Measurements from ENCODE around the gene CAMTA2.

CAMTA2 gene

GRCh38 chr17:4969047-4969550 is 18.4 kb downstream of the CAMTA2 start:
- DNase-seq (ENCODE audit: low read depth): peak; percentile 22

DNA sequence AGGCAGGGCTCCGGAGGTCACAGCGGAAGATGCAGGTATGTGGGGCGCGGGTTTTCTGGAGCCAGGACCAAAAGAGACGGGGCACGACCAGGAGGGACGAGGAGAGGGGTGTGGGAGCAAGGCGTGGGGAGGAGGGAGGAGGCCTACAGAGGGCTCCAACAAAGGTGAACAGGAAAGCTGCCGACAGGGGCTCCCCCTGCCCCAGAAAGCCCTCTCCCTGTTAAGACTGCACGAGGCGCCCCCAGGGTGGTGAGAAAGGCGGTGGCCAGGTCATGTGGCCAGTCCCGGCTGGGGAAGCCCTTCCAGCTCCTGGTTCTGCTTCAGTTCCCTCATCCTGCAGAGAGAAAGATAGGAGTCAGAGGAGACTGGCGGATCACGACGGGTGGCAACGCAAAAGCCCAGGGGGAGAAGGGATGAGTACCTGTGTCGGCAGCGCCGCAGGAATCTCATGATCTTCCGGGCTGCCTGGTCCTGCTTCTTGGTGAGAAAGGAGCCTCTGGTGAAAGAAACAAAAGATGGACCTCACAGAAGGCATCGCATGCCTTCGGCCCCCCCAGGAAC is 18.9 kb downstream of the CAMTA2 start:
- no peak for DNase-seq (ENCODE audit: low read depth)

DNA sequence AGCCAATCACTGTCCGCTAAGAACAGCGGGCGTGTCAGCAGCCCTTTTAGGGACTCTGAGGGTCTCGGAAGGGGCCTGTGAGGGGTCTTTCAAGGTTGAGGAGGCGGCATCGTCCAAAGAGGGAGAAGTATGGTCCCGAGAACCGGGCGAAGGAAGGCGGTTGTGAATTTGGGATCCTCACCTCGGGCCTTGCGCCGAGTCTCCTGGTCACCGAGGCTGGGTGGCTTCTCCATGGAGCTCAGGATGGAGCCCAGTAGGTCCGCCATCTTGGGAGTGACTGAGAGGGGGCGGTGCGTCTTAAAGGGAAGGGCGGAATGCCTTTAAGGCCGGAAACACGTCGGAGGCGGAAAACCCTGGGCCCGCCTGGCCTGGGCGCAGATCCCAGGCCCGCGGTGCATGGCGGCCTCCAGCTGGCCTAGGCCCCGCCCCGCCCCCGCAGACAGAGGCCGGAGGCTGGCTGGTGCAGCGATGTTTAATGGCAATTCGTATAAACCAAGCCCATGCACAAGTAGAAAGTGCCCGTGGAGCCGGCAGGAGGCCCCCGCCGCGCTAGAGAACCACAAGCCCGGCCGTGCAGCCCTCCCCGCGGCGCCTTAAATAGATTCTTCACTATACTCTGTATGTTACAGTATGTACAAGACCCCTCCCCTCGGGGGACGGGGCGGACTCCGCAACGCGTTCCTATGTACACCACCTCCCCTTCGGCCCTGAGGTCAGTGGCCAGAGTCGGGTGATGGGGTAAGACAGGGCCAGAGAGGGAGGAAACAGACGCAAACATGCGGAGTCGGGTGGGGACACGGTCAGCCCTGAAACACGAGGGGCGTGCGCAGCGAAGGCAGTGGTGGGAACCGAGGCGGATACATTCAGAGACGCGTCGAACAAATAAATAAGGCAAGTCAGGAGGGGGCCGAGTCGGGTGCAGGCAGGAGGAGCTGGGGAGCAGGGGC is 19.7 kb downstream of the CAMTA2 start, which contains the start of gene SPAG7:
SPAG7 (minus strand) TSS at position 279 of the 947 bp plus-strand sequence; CDS start at position 266, 13 bp downstream.
- peak; percentile 91 for DNase-seq (ENCODE audit: low read depth)

GRCh38 chr17:4966844-4967538 is 20.5 kb downstream of the CAMTA2 start:
- DNase-seq (ENCODE audit: low read depth): peak; percentile 90

- DNase-seq (ENCODE audit: low read depth): no peak
These were observed 22.0 kb downstream of the CAMTA2 start for GRCh38 chr17:4965311-4965986.

- no peak for DNase-seq (ENCODE audit: low read depth)
These were observed 27.1 kb downstream of the CAMTA2 start for GRCh38 chr17:4960279-4960922.

DNA sequence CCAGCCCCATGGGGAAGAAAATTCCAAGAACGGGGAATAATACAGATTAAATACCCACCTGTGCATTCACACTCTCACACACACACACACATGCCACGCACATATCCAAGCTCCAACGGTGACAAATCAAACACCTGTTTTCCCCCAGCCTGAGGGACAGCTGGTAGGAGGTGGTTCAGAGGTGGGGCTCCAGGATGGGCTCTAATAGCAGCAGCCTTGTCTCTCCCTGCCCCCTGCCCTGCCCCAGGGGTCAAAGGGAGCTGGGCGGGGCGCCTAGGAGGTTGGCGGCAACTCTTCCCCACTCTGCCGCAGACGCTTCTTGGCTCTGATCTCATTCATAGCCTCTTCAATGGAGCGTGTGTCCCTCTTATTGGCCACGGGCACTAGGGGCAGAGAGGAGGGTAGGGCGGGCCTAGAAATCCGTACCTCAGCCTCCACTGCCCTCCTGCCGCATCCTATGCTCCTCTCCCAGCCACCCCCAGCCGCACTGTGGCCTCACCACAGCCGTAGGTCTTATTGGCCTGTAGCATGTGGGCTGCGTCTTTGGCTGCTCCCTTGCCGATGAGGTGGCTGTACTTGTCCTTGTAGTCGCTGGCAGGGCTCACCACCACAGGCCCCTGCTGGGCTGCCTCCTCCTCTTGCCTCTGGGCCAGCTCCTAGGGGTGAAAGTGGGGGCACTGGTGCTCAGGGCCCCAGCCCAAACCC is 28.1 kb downstream of the CAMTA2 start:
- DNase-seq (ENCODE audit: low read depth): no peak

DNA sequence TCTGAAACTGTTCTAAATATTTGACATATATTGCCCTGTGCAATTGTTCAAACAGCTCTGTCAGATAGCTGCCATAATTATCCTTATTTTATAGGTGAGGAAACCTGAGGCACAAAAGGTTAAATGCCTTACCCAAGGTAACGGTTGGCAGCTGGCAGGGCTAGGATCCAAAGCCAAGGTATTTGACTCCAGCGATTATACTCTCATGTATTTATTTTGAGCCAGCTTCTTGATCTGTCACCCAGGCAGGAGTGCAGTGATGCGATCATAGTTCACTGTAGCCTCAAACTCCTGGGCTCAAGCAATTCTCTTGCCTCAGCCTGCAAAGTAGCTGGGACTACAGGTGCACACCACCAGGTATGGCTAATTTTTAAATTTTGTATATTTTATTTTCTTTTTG is 29.4 kb downstream of the CAMTA2 start:
- DNase-seq (ENCODE audit: low read depth): no peak

DNA sequence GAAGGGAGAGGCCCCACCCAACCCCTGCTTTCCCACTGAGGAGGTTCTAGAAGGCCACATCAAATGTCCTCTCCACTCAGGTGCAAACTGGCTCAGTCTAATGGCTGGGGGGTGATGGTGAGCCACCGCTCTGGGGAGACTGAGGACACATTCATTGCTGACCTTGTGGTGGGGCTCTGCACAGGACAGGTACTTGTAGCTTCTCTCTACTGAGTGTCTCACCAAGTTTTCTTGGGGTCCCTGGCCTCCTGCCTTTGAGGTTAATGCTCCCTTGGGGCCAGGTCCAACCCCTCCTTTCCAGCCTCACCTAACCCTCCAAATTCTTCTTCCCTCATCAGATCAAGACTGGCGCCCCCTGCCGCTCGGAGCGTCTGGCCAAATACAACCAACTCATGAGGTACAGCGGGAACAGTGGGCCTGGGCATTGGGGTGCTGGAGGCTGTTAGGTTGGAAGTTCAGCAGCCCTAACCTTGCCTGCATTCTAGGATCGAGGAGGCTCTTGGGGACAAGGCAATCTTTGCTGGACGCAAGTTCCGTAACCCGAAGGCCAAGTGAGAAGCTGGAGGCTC is 30.9 kb downstream of the CAMTA2 start:
- DNase-seq (ENCODE audit: low read depth): no peak

DNA sequence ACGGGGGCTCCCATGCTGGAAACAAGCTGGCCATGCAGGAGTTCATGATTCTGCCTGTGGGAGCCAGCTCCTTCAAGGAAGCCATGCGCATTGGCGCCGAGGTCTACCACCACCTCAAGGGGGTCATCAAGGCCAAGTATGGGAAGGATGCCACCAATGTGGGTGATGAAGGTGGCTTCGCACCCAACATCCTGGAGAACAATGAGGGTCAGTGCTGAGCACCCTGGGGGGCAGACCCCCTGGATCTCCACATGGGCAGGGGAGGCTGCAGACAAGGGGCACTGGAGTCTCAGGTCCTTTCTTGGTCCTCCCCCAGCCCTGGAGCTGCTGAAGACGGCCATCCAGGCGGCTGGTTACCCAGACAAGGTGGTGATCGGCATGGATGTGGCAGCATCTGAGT is 32.4 kb downstream of the CAMTA2 start:
- no peak for DNase-seq (ENCODE audit: low read depth)

- no peak for DNase-seq (ENCODE audit: low read depth)
These were observed 34.0 kb downstream of the CAMTA2 start for GRCh38 chr17:4953451-4953961.

DNA sequence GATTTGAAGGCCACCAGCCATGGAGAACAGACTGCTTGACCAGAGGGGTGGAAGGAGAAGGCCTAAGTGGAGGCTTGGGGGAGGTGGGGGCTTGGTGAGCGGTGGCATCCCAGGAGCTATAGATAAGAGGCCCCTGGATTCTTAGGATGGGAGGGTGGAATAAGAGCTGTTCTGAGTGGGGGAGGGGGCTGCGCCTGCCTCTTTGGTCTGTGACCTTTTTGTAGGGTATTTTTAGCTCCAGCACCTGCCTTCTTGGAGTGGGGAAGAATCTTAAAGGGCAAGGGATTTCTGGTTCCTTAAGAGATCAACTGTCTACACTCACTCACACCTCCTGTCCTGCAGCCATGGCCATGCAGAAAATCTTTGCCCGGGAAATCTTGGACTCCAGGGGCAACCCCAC is 36.0 kb downstream of the CAMTA2 start:
- DNase-seq (ENCODE audit: low read depth): no peak

DNA sequence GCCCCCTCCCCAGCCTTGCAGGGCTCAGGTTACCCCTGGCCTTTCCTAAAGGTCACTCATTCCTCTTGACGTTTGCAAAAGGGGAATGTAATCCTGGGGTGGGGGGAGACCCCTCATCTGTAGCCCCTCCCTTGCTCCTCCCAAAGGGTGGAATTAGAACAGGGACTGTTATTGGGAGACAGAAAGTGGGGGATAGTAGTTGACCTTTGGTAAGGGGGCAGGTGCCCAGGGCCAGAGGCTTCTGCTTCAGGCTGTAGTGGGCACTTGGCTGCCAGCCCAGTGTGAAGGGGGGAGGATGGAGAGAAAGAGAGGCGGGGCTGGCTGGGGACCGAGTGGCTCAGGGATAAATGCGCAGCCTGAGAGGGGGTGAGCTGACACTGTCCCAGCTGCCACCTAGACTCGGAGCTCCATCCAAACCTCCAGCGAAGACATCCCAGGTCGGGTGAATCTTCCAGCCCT is 36.7 kb downstream of the CAMTA2 start, which contains the start of gene ENO3:
ENO3 (plus strand) TSS at position 374 of the 459 bp plus-strand sequence. CDS start 711 bp downstream, outside the sequence.
- no peak for DNase-seq (ENCODE audit: low read depth)

DNA sequence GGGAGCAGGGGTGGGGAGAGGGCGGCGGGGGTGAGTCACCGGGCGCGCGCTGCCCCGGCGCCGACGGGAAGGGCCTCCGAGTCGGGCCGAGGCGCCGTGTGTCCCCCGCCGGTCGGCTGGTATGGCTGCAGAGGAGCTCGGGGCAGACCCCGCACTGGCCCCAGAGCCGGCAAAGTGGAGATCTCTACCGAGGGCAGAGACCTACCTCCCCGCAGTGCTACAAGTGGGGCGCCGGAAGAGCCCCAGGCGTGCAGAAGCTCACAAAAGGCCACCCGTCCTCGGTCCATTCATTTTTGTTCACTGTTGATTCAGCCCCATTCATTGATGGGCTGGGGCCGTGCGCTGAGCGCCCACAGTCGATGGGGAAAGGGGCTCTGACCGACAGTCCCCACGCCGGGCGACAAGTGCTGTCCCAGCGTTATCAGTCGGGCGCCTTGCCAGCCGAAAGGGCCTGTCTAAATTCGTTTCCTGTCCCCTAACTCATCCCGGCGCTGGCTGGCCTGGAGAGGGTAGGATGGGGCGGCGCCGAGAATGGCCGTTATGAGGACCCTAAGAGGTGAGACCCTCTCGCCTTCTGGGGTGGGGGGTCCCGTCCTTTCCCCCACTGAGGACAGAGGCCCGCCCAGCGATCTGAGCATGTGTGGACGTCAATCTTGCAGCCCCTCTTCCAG is 37.3 kb downstream of the CAMTA2 start:
- DNase-seq (ENCODE audit: low read depth): no peak

- peak; percentile 63 for DNase-seq (ENCODE audit: low read depth)
These were observed 38.0 kb downstream of the CAMTA2 start for GRCh38 chr17:4949321-4950074.

DNA sequence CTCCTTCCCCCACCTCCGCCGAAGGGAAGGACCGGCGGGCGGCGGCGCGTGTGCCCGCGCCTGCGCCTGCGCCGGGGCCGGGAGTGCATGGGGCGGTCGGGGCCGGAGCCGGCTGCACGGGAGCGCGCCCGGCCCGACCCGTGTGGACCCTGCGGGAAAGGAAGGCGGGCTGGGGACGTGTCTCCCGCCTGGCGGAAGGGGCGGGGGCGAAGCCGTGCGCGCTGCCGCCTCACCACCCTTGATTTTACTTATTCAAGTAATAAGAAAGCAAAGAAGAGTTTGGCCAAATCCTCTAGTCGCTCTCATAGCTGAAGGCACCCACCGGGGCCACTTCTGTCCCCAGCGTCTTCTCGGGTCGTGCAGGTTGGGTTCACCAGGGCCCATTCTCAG is 38.5 kb downstream of the CAMTA2 start:
- peak; percentile 53 for DNase-seq (ENCODE audit: low read depth)

DNA sequence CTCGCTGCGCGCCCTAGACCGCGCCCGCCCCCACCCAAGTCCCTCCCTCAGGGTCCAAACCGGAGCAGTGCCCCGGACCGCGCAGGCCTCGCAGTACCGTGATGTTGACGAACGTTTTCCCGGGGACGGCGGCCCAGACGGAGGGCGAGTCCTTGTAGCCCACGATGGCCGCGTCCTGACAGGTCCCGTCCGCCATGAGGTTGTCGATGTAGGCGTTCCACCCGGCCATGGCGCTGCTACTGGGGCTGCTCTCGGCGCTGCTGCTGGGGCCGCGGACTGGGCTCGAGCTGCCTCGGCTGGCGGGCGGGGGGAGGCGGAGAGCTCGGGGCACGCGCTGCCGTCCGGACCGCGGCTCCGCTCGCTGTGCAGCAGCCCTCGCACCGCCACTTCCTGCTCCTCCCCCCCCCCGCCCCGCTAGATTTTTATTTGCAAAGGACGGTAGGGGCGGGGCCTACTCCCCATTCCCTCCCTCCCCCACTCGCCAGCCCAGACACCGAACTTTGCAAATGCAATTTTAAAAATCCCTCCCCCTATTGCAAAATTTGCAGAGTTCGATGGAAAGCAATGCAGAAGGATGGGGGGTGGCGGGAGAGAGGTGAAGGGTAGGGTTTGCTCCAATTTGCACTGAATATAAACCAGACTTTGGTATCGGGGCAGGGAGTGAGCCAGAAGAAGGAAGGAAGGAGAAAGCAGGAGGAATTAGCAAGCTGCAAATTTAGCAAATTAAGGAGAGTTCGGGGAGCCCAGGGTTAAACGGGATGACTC is 39.1 kb downstream of the CAMTA2 start, which contains the start of gene PFN1:
PFN1 (minus strand) TSS at position 365 of the 765 bp plus-strand sequence; CDS start at position 229, 136 bp downstream.
- DNase-seq (ENCODE audit: low read depth): peak; percentile 86
